Lung (tissue), 16 donors: ENCODE data around the gene SPG7. TPM values are rescaled to one million over a fixed set of nuclear protein-coding genes. Genes with fewer than 3 reads are reported as not detected.

ENCODE experiments used
- ATAC-seq: fragments of 200-7000 bp; cut with Tn5 transposase; one replicate; pipeline ENCODE4 v1.9.1; 2020; ENCODE audit warnings: moderate number of reproducible peaks; ENCODE audit not compliant: insufficient read depth, low FRiP score
- DNase-seq, 3 donors: peaks; one replicate each; pipeline ENCODE4 v3.0.0-alpha.2; 2013 to 2017
- H3K27ac ChIP-seq, 2 donors: one replicate each; pipeline ENCODE4 v1.5.1; 2013; ENCODE audit warnings: mild to moderate bottlenecking in 2 of 2, moderate library complexity in 2 of 2, control low read depth in 1 of 2, inconsistent platforms in 1 of 2, low read depth in 1 of 2, low read length in 1 of 2
- H3K27me3 ChIP-seq, 3 donors: one replicate each; pipeline ENCODE4 v1.5.1; 2013; ENCODE audit warnings: low read length in 2 of 3; ENCODE audit not compliant: control insufficient read depth in 3 of 3, insufficient read depth in 3 of 3
- H3K36me3 ChIP-seq, 4 donors: one replicate each; pipeline ENCODE4 v1.5.1; 2013; ENCODE audit warnings: low read length in 4 of 4, mild to moderate bottlenecking in 1 of 4, moderate library complexity in 1 of 4; ENCODE audit not compliant: control insufficient read depth in 4 of 4, insufficient read depth in 4 of 4
- H3K4me1 ChIP-seq, 5 donors: one replicate each; pipeline ENCODE4 v1.5.1; 2013; ENCODE audit warnings: low read length in 5 of 5, mild to moderate bottlenecking in 2 of 5, moderate library complexity in 1 of 5; ENCODE audit not compliant: control insufficient read depth in 5 of 5, insufficient read depth in 5 of 5
- H3K4me3 ChIP-seq: one replicate; pipeline ENCODE4 v1.5.1; 2013; ENCODE audit warnings: mild to moderate bottlenecking, control low read depth, moderate library complexity
- H3K9ac ChIP-seq, 2 donors: one replicate each; pipeline ENCODE4 v1.5.1; 2013; ENCODE audit warnings: low read length in 2 of 2, control low read depth in 1 of 2; ENCODE audit not compliant: insufficient read depth in 1 of 2
- H3K9me3 ChIP-seq, 4 donors: one replicate each; pipeline ENCODE4 v1.5.1; 2013; ENCODE audit warnings: low read length in 3 of 4, mild to moderate bottlenecking in 1 of 4, moderate library complexity in 1 of 4; ENCODE audit not compliant: control insufficient read depth in 4 of 4, insufficient read depth in 3 of 4
- CTCF ChIP-seq: IDR thresholded peaks from 2 replicates; pipeline ENCODE4 v1.5.1; 2012; ENCODE audit warnings: mild to moderate bottlenecking; ENCODE audit errors: control extremely low read depth, extremely low read depth
- WGBS, 2 donors: extraction: QIAGEN DNeasy Blood & Tissue Kit; methylation state at CpG; one replicate each; pipeline ENCODE4 v1.1.7; 2013; 5-methylcytosine and 5-hydroxymethylcytosine counted together
- long read RNA-seq, 5 donors: transcript quantifications; one replicate each; lab custom pipeline, GENCODE V29; 2026
- polyA plus RNA-seq, 2 donors: library from polyadenylated mRNA; stranded (reverse); fragments of 200-250 nt; gene quantifications; one replicate each; pipeline ENCODE4 v1.2.1, GENCODE V29; 2013
- total RNA-seq, 2 donors: library from RNA; depleted of rRNA in 1 of 2; stranded (reverse); fragments of >200 nt in 1 of 2; gene quantifications; one replicate each; pipeline ENCODE4 v1.2.1, GENCODE V29; 2014 to 2021
- donor health status: control.
- donor health status: control.
- donor health status: Bipolar disorder and iron deficiency.
- donor health status: healthy.
- donor health status: DM: yes; HTN: yes; CAD: no.

The SPG7 gene
- total RNA-seq (100 to 1,000 TPM; 101 to 114 TPM), polyA plus RNA-seq (10 to 100 TPM; 59.0 to 89.4 TPM)
- long read RNA-seq, donor 1, full-length matches to known transcripts = 44 of 51 reads
- long read RNA-seq, donor 1, partial matches to known transcripts = 7 of 51 reads
- long read RNA-seq, donor 1, other reads (novel, unspliced or antisense) = 0 of 51 reads
- long read RNA-seq, donor 2, full-length matches to known transcripts = 14 of 14 reads
- long read RNA-seq, donor 2, partial matches to known transcripts = 0 of 14 reads
- long read RNA-seq, donor 2, other reads (novel, unspliced or antisense) = 0 of 14 reads
- long read RNA-seq, donor 3, full-length matches to known transcripts = 21 of 55 reads
- long read RNA-seq, donor 3, partial matches to known transcripts = 34 of 55 reads
- long read RNA-seq, donor 3, other reads (novel, unspliced or antisense) = 0 of 55 reads
- long read RNA-seq, donor 4, full-length matches to known transcripts = 9 of 15 reads
- long read RNA-seq, donor 4, partial matches to known transcripts = 6 of 15 reads
- long read RNA-seq, donor 4, other reads (novel, unspliced or antisense) = 0 of 15 reads
- long read RNA-seq, donor 5, full-length matches to known transcripts = 45 of 260 reads
- long read RNA-seq, donor 5, partial matches to known transcripts = 215 of 260 reads
- long read RNA-seq, donor 5, other reads (novel, unspliced or antisense) = 0 of 260 reads

GRCh38 chr16:89507834-89508590 is at the start of gene SPG7:
TSS of gene SPG7 (plus strand) at chr16:89508403. CDS start at chr16:89508418, 15 bp downstream.
- DNase-seq (peak; percentile 90 to 94 (median 91)), ATAC-seq (peak; percentile 93)
- no peaks in the 10 kb centered on the region for H3K27me3 ChIP-seq
- peaks cover 8 to 15% (median 11%) of the 10 kb centered on the region in 4 donors for H3K36me3 ChIP-seq
- H3K4me1 ChIP-seq = peaks cover 11 to 33% (median 14%) of the 10 kb centered on the region in 5 donors
- peak within 1 kb of the TSS; percentile 81 to 82 for H3K9ac ChIP-seq
- 0 to 1% methylated on average over 68 to 90 of the region's 90 CpGs for WGBS, 2 donors
- TF ChIP-seq CTCF = no peak
- peak within 1 kb of the TSS; percentile 96 to 99 for H3K27ac ChIP-seq
- peak within 1 kb of the TSS; percentile 81 for H3K4me3 ChIP-seq
- H3K9me3 ChIP-seq = no peaks in the 10 kb centered on the region

GRCh38 chr16:89458551-89458950 is 49.7 kb upstream of the SPG7 start:
- Histone ChIP-seq H3K36me3 (peaks cover 0 to 2% (median 0%) of the 10 kb centered on the region in 4 donors), H3K4me1 (peaks cover 0 to 24% (median 4%) of the 10 kb centered on the region in 5 donors), H3K27me3 (no peaks in the 10 kb centered on the region), H3K27ac (peak overlapping the region in 1 of 2 donors; percentile 9), H3K4me3 (no peak overlapping the region), H3K9ac (no peak overlapping the region), H3K9me3 (no peaks in the 10 kb centered on the region)
- DNase-seq (no peak), ATAC-seq (no peak)
- no peak for TF ChIP-seq CTCF
- 93 to 94% methylated on average over 7 of the region's 7 CpGs for WGBS, 2 donors

GRCh38 chr16:89458967-89459366 is 49.2 kb upstream of the SPG7 start:
- ATAC-seq (no peak), DNase-seq (no peak)
- 87 to 95% methylated on average over 2 of the region's 2 CpGs for WGBS, 2 donors
- no peak overlapping the region for H3K4me3 ChIP-seq
- H3K9ac ChIP-seq = no peak overlapping the region
- TF ChIP-seq CTCF = no peak
- H3K27ac ChIP-seq = no peak overlapping the region
- H3K4me1 ChIP-seq = peaks cover 0 to 20% (median 2%) of the 10 kb centered on the region in 5 donors
- peaks cover 0 to 2% (median 0%) of the 10 kb centered on the region in 4 donors for H3K36me3 ChIP-seq
- no peaks in the 10 kb centered on the region for H3K27me3 ChIP-seq
- no peaks in the 10 kb centered on the region for H3K9me3 ChIP-seq
